SK-N-MC (cell line): ENCODE measurements around the gene NT5C3B.

Experiments
- EZH2 ChIP-seq: fragments of 200-600 bp; sonication (generic); IDR thresholded peaks from one replicate; pipeline ENCODE4 v1.6.1; 2017; ENCODE audit warnings: antibody characterized with exemption
- FOXP2 ChIP-seq: optimal IDR thresholded peaks from 2 replicates; pipeline ENCODE3; 2011; ENCODE audit warnings: mild to moderate bottlenecking, moderate library complexity; ENCODE audit not compliant: insufficient read depth; ENCODE audit errors: extremely low read length, control extremely low read depth
- POLR2AphosphoS5 ChIP-seq: IDR thresholded peaks from 2 replicates; pipeline ENCODE4 v1.6.1; 2012; ENCODE audit warnings: mild to moderate bottlenecking, low read depth, low read length, borderline replicate concordance

DNA sequence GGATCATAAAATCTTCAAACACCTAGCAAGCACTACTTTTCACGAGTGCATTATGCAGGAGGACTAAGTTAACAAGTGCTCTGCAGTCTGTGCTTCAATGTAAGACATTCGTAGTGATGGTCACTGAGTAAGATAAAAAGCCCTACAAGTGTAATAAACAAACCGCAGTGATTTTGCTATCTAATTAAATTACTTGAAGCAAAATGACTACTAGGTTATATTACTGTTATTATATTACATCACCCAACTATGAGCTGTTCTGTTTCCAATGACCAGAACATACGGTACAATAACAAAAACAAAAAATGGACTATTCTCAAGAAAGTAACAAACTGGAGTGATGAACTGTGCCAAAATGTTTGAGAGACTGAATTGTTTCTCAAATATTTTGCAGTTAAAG is 12.8 kb upstream of the NT5C3B start:
- TF ChIP-seq EZH2 = no peak
- no peak for TF ChIP-seq POLR2AphosphoS5
- no peak for TF ChIP-seq FOXP2
